Motor neuron (in vitro differentiated cells): ENCODE measurements around the gene MPPE1. TPM values are rescaled to one million over a fixed set of nuclear protein-coding genes. Genes with fewer than 3 reads are reported as not detected.
A peak's percentile ranks its signal among the peaks of the same experiment; 100 is the strongest.
"Not testable (repeated sequence)": the region's sequence is repeated elsewhere in the genome, so short reads cannot be mapped to it uniquely, and the experiment has no call there.

Source experiments
- ATAC-seq, 8 experiments: fragments of 200-7000 bp; cut with Tn5 transposase; replicated peaks in 6 of 8; 2 replicates each; pipeline ENCODE4 v1.8.0; 2021; ENCODE audit warnings: mild to moderate bottlenecking in 8 of 8, moderate library complexity in 8 of 8
- H3K27ac ChIP-seq, 2 donors: fragments of 250-450 bp; sonication (Bioruptor Pico); 2 replicates each; pipeline ENCODE4 v1.9.0; 2021; ENCODE audit warnings: antibody characterized with exemption in 2 of 2, mild to moderate bottlenecking in 2 of 2, moderate library complexity in 1 of 2
- H3K4me1 ChIP-seq, 2 donors: fragments of 250-450 bp; sonication (Bioruptor Pico); replicated peaks in 1 of 2; 2 replicates each; pipeline ENCODE4 v1.6.1; 2021; ENCODE audit warnings: antibody characterized with exemption in 2 of 2, mild to moderate bottlenecking in 2 of 2, moderate library complexity in 1 of 2
- H3K4me3 ChIP-seq, 5 donors: fragments of 250-450 bp; sonication (Bioruptor Pico); 2 replicates each; pipeline ENCODE4 v1.9.0; 2021; ENCODE audit warnings: antibody characterized with exemption in 5 of 5, mild to moderate bottlenecking in 5 of 5, moderate library complexity in 4 of 5
- WGBS, 10 experiments: fragments of 450-650 bp; shearing (Covaris generic); methylation state at CpG; one replicate each; pipeline ENCODE4 v1.0.0; 2022; 5-methylcytosine and 5-hydroxymethylcytosine counted together
- in situ Hi-C, 9 experiments: fragments of 400-800 bp; cut with MboI; loops; one replicate each; pipeline ENCODE4 v1.15.0; 2021; ENCODE audit warnings: low sequenced_read_pairs in 9 of 9, low pct_unique_long_range_greater_than_20kb in 2 of 9; ENCODE audit not compliant: unreplicated experiment in 9 of 9
- total RNA-seq, 8 experiments: library from RNA; unstranded; fragments of 300-600 nt; gene quantifications; 2 replicates each; pipeline versions ENCODE4 v1.2.3 to v1.2.4, GENCODE V29; 2022

The MPPE1 gene
- total RNA-seq, 8 experiments from 2014 or later, result 13.9 to 41.3 (median 23.5) TPM

- ATAC-seq, result no peak
- 80 to 100% (median 90%) methylated on average over 1 to 5 of the region's 7 CpGs; no CpG with 5 or more reads in 3 of the 10 experiments for WGBS, 10 experiments
- H3K27ac ChIP-seq, result no peak overlapping the region
- in situ Hi-C loops, result loop anchor here in 2 of 9 experiments (25.0 kb wide), 1 partner anchor 122 kb away; no protein-coding TSS in a partner anchor
- H3K4me3 ChIP-seq, result no peak overlapping the region
- peaks cover 5 to 9% of the 10 kb centered on the region in 2 donors for H3K4me1 ChIP-seq
Measured at GRCh38 chr18:11859282-11859830, 48.8 kb downstream of the MPPE1 start.

- ATAC-seq, result peak; percentile 76 to 98 (median 96)
- Histone ChIP-seq H3K27ac (peak overlapping the region; percentile 45 to 52), H3K4me3 (peak overlapping the region in 1 of 5 donors; percentile 2), H3K4me1 (peaks cover 17 to 22% of the 10 kb centered on the region in 2 donors)
- in situ Hi-C loops, result loop anchor here in 2 of 9 experiments (25.0 kb wide), 1 partner anchor 120 kb away; no protein-coding TSS in a partner anchor
- WGBS, 10 experiments, result 0 to 60% (median 33%) methylated on average over 1 to 10 of the region's 11 CpGs
Measured at GRCh38 chr18:11857177-11857887, 50.8 kb downstream of the MPPE1 start.

- WGBS, 10 experiments, result 67 to 100% (median 100%) methylated on average over 1 to 6 of the region's 6 CpGs
- not testable (repeated sequence) for H3K4me3 ChIP-seq, ATAC-seq, H3K27ac ChIP-seq
- in situ Hi-C loops, result loop anchor here in 2 of 9 experiments (25.0 kb wide), 1 partner anchor 117 kb away; no protein-coding TSS in a partner anchor
- H3K4me1 ChIP-seq, result peaks cover 23 to 31% of the 10 kb centered on the region in 2 donors
Measured at GRCh38 chr18:11854554-11854953, 53.6 kb downstream of the MPPE1 start.

GRCh38 chr18:11851806-11852337 is 56.2 kb downstream of the MPPE1 start:
- in situ Hi-C loops, result loop anchor here in 2 of 9 experiments (25.0 kb wide), 1 partner anchor 115 kb away; no protein-coding TSS in a partner anchor
- H3K4me3 ChIP-seq, result peak overlapping the region; percentile 84 to 98 (median 92)
- peaks cover 18 to 25% of the 10 kb centered on the region in 2 donors for H3K4me1 ChIP-seq
- peak overlapping the region; percentile 79 to 81 for H3K27ac ChIP-seq
- WGBS, 10 experiments, result 0 to 12% (median 0%) methylated on average over 1 to 13 of the region's 23 CpGs; no CpG with 5 or more reads in 1 of the 10 experiments
- peak; percentile 1 to 14 (median 6) for ATAC-seq

GRCh38 chr18:11851146-11851805 is 56.8 kb downstream of the MPPE1 start, which contains the start of gene CHMP1B:
Gene CHMP1B (plus strand): TSS chr18:11851413. CDS start chr18:11851512, 99 bp downstream.
- Histone ChIP-seq H3K27ac (peak within 1 kb of the TSS; percentile 79 to 81), H3K4me1 (peaks cover 18 to 22% of the 10 kb centered on the region in 2 donors), H3K4me3 (peak within 1 kb of the TSS; percentile 84 to 98 (median 92))
- in situ Hi-C loops, result loop anchor here in 2 of 9 experiments (25.0 kb wide), 1 partner anchor 114 kb away; no protein-coding TSS in a partner anchor
- peak; percentile 81 to 99 (median 94) for ATAC-seq
- WGBS, 10 experiments, result 0 to 4% (median 0%) methylated on average over 2 to 35 of the region's 53 CpGs; no CpG with 5 or more reads in 2 of the 10 experiments

- peak; percentile 24 to 67 (median 57) for ATAC-seq
- in situ Hi-C loops, result loop anchor here in 2 of 9 experiments (25.0 kb wide), 1 partner anchor 113 kb away; no protein-coding TSS in a partner anchor
- WGBS, 10 experiments, result 0 to 12% (median 1%) methylated on average over 2 to 10 of the region's 10 CpGs; no CpG with 5 or more reads in 4 of the 10 experiments
- Histone ChIP-seq H3K27ac (peak overlapping the region; percentile 46 to 69), H3K4me3 (peak overlapping the region; percentile 84 to 98 (median 92)), H3K4me1 (peaks cover 18 to 22% of the 10 kb centered on the region in 2 donors)
Measured at GRCh38 chr18:11850821-11851145, 57.3 kb downstream of the MPPE1 start.

GRCh38 chr18:11849841-11850634 is 58.1 kb downstream of the MPPE1 start:
- H3K4me1 ChIP-seq, result peaks cover 18 to 22% of the 10 kb centered on the region in 2 donors
- no peak overlapping the region for H3K27ac ChIP-seq
- peak overlapping the region in 3 of 5 donors; percentile 84 to 98 (median 92) for H3K4me3 ChIP-seq
- WGBS, 10 experiments, result 0 to 100% (median 52%) methylated on average over 2 to 11 of the region's 17 CpGs
- in situ Hi-C loops, result loop anchor here in 2 of 9 experiments (25.0 kb wide), 2 partner anchors 87 to 113 kb away; no protein-coding TSS in a partner anchor
- peak in 7 of 8 experiments; percentile 18 to 82 (median 49) for ATAC-seq

- no peak overlapping the region for H3K4me3 ChIP-seq
- WGBS, 10 experiments, result 85 to 100% (median 94%) methylated on average over 1 to 7 of the region's 7 CpGs
- in situ Hi-C loops, result loop anchor here in 1 of 9 experiments (25.0 kb wide), 1 partner anchor 88 kb away; no protein-coding TSS in a partner anchor
Measured at GRCh38 chr18:11849279-11849678, 58.8 kb downstream of the MPPE1 start.

GRCh38 chr18:11847811-11848210 is 60.3 kb downstream of the MPPE1 start:
- Histone ChIP-seq H3K4me3 (no peak overlapping the region), H3K27ac (no peak overlapping the region), H3K4me1 (peaks cover 7 to 11% of the 10 kb centered on the region in 2 donors)
- 0 to 100% (median 80%) methylated on average over 1 to 4 of the region's 4 CpGs for WGBS, 10 experiments
- in situ Hi-C loops, result loop anchor here in 1 of 9 experiments (25.0 kb wide), 1 partner anchor 89 kb away; no protein-coding TSS in a partner anchor
- no peak for ATAC-seq

More at GRCh38 chr18:11849279-11849678, 58.8 kb downstream of the MPPE1 start:
- no peak for ATAC-seq
- peaks cover 18 to 22% of the 10 kb centered on the region in 2 donors for H3K4me1 ChIP-seq
- no peak overlapping the region for H3K27ac ChIP-seq

GRCh38 chr18:11845654-11846053 is 62.5 kb downstream of the MPPE1 start:
- no peak for ATAC-seq

GRCh38 chr18:11844436-11844835 is 63.7 kb downstream of the MPPE1 start:
- no peak overlapping the region for H3K27ac ChIP-seq
- no peak overlapping the region for H3K4me3 ChIP-seq
- 65 to 100% (median 82%) methylated on average over 1 to 6 of the region's 6 CpGs; no CpG with 5 or more reads in 3 of the 10 experiments for WGBS, 10 experiments
- ATAC-seq, result peak in 1 of 8 experiments; percentile 65
- in situ Hi-C loops, result loop anchor here in 1 of 9 experiments (25.0 kb wide), 1 partner anchor 93 kb away; no protein-coding TSS in a partner anchor
- no peaks in the 10 kb centered on the region for H3K4me1 ChIP-seq

More at GRCh38 chr18:11845654-11846053, 62.5 kb downstream of the MPPE1 start:
- Histone ChIP-seq H3K4me1 (peaks cover 7 to 9% of the 10 kb centered on the region in 2 donors), H3K4me3 (no peak overlapping the region), H3K27ac (no peak overlapping the region)
- in situ Hi-C loops, result loop anchor here in 1 of 9 experiments (25.0 kb wide), 1 partner anchor 92 kb away; no protein-coding TSS in a partner anchor
- WGBS, 10 experiments, result 64 to 100% (median 87%) methylated on average over 2 to 4 of the region's 4 CpGs
